NOMO-1 (cell line): ENCODE data around the gene CREG2.
A peak's percentile ranks its signal among the peaks of the same experiment; 100 is the strongest.

ENCODE experiments used
- DNase-seq, 2 experiments: peaks; one replicate each; lab custom pipeline; 2025; ENCODE audit not compliant: unreplicated experiment in 2 of 2; lab: John Stamatoyannopoulos, UW

The CREG2 gene

DNA sequence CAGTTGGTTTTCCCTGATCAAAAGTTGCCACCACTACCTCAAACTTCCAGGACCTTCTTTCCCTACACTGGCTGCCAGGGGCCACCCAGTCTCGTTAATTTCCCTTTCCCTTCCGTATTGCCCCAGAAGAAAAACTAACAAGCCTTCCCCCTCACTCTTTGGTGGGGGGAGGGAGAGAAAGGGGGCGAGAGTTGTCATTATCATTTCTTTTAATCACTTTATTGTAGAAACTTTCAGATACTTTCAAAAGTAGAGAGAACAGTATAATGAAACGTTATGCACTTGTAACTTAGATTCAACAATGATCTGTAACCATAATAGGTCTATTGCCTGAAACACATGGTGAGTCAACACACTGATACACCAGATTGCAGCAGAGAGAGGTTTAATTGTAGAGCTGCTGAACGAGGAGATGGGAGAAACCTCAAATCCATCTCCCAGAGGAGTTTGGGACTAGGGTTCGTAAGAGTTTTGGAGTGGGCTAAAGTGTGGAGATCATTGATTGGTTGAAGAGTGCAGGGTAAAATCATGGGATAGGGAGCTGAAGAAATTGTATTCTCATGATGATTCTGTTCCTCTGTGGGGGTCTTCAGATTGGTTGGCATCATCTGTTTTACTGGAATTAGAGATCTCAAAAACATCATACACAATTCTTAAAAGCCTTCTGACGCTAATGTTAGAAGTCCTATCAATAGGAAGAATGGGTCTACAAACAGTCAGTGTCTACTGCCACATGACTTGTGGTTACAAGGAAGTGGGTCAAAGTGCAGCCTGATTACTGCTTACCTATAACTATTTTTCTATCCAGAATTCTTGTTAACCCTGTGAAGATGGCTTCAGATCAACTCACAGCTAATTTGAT lies 76.2 kb downstream of the CREG2 start:
- DNase-seq, result peak in 1 of 2 experiments; percentile 59

DNA sequence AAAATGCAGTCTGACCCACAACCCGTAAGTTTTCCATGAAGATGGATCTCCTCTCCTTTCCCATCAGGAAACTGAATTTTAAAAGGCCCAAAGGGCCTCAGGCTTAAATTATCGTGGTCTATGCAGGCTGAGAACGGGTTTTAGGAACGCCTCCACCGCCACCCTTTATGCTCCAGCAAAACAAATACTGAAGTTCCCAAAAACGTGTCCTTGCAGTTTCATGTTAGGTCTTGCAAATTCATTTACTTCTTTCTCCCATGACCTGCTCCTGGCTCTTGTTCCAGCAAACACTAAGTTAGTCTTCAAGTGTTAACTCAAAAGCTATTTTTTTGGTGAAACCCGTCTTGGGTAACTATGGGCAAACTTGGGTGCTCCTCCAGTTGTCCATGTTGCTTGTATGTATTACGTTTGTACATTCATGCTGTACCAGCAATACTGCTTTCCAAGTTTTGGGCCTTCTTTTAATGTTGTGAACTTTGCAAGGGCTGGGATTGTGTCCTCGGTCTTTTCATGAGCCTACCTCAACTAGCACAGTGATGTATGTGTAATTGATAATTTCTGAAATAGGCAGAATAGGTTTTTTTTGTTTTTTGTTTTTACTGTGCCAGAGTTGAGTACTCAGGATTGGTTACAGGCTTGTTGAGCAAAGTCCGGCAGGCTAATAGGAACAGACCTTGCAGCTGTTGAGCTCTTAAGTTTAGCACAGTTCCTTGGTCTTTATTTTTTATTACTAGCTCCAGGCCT lies 77.0 kb downstream of the CREG2 start:
- DNase-seq, result no peak

DNA sequence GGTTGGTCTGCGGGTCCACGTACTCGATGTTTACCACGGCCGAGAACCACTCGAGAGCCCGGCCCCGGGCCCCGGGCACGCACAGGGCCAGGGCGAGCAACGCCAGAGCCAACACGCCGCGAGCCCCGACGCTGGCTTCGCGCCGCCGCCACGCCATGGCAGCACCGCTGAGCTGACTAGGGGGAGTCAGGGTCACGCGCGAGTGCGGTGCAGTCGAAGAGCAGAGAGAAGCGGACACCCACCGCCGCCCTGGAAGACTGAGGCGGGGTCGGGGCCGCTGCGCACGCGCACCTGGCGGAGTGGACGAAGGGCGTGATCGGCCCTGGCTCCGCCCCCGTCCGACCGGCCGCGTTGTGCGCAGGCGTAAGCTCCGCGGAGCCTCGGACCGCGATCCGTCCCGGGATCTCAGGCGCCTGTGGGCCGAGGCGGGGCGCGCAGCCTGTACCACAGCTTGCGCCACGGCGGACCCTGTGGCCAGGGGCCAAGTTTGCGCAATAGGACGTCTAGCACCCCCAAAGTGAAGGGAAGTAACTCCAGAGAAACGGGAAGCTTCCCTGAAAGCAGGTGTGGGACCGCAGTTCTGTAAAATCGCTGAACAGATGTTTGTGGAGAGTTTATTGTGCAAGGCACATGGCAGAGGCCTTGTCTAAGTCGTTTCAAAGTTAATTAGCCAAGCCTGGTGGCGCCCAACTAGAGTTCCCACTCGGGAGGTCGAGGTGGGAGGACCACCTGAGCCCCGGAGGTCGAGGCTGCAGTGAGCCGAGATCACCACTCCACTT lies 78.7 kb downstream of the CREG2 start, which contains the start of gene RNF149:
TSS of gene RNF149 (minus strand) at position 270 of the 779 bp plus-strand sequence. CDS start at position 157, 113 bp downstream.
- peak; percentile 99 for DNase-seq

DNA sequence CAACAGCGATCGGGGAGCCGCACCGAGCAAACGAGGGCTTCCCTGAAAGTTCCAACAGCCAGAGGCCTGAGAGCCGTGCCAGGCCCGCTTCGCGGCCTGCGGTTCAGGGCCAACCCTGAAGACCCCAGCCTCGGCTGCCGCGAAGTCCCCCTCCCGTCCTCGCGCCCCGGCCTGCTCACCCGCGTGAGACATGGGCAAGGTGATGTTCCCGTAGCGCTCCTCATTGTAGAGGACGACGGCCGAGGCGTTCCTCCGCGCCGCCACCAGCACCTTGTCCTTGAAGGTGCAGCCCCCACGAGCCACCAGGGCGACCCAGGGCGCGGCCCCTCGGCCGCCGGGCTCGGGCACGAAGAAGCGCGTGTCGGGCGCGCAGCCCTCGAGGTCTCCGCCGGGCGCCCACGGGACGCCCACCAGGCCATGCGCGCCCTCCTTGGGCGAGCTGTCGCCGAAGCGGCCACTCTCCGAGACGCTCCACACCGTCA lies 79.3 kb downstream of the CREG2 start:
- DNase-seq, result no peak

DNA sequence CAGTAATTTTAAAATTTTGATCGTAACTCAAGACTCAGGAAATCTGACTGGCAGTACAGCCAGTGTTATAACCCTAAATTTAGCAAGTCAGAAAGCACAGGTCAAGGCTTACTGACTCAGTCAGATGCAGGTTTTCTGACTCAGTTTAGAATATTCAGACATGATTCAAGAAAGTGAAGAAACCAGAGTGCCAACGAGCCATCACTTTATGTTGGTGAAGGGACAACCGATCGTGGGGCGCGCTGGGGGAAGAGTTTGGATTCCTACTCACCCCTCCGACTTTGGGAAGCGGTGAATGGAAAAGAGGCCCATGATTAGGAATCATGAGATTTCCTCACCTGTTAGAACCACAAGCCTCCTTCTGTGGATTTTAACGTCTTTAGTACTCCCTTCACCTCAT lies 79.8 kb downstream of the CREG2 start:
- DNase-seq, result no peak

DNA sequence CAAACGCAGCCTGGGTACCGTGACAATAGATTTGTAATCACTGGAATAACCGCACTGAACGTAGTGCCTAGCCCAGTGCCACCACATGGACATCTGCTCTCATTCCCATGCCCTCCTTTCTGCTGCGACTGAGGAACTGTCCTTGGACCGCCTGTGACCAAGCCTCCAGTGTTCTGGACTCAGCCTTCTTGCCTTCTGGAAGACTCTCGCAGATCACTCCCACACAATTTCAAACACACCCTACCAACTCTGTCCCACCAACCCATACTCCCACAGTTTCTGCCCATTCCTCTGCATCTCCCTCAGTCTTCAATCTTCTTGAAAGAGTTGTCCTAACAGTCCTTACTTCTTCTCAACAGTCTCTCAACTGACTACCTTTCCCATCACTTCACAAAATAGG lies 80.9 kb downstream of the CREG2 start:
- DNase-seq, result no peak

DNA sequence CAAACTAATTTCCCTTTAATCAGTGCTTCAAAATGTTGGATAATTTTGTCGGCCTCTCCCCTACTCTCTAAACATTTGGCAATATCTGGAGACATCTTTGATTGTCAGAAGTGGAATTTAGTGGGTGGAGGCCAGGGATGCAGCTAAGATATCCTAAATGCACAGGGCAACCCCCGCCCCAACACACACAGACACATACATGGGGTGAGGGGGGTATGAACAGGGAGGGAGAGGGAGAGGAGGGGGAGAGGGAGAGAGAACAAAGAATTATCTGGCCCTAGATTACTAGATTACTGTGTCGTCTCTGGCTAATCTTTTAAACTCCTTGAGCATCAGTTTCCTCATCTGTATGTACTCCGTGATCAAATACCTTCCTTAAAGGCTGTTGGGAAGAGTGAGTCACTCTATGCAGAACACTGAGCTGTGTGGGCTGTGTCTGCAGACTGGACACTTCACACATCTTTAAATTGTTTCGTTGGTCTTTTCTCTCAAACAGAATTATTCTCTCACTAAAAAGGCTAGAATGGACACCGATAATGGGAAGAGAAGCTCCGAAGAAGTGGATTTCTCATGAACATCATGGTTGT lies 81.7 kb downstream of the CREG2 start:
- no peak for DNase-seq

DNA sequence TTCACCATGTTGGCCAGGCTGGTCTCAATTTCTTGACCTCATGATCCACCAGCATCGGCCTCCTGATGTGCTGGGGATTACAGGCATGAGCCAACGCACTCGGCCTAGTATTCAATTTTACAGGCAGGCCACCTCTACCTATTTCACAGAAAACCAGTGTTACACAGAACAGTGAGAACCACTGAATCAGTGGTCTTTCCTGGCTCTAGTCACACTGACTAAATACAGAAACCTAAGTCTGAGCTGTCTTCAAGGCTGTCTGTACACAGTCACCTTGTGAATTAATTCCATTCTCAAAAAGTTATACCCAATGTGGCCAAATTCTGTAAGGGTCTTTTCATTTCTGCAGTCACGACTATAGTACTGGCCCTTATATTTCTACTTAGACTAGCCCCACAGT lies 82.3 kb downstream of the CREG2 start:
- DNase-seq, result no peak

DNA sequence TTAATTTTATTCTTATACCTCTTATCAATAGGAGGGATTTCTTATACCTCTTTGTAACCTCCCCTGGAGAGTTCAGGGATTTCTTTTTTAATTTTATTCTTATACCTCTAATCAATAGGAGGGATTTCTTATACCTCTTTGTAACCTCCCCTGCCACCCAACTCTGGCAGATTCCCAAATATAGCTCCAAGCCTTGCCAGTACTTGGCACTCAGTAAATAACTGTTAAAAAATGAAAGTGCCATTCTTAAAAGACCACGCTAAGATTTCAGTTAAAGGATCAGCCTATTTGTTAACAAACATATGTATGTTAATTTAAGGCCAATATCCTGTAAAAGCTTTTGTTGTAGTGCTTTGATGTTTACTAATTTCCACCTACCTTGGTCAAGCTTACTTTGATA lies 83.6 kb downstream of the CREG2 start:
- no peak for DNase-seq

DNA sequence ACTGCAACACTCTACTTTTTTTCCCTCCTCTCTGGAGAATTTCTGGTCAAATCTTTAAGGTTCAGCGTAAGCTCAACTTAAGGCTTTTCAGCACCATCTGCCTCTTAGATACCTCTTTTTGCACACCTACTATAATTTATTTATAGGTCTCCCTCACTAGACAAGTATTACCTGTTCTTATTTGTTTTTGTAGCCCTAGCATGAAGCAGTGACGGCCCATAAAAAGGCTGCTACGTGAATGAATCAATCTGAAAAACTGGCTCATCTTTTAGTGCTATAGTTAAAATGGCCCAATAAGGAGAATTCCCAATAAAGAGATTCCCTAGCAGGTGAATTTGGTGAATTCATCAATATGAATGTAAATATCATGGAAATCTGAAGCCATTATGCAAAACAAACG lies 85.3 kb downstream of the CREG2 start:
- DNase-seq, result no peak

DNA sequence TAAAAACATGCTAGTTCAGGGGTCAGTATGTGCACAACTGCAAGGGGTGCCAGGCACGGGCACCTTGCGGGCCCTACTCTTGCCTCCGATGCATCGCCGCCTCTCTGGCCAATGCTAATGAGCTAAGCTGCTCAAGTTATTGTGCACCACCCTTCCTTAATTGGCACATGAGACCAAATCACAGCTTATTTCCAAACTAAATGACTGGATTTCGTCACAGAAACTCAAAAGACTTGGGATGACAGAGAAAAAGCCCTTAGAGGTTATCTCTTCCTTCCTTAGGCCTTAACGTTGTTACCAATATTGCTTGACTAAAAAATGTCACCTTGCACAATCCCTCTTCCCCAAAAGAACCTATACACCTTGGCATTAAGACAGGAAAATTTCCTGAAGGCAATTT lies 86.5 kb downstream of the CREG2 start:
- DNase-seq, result no peak

DNA sequence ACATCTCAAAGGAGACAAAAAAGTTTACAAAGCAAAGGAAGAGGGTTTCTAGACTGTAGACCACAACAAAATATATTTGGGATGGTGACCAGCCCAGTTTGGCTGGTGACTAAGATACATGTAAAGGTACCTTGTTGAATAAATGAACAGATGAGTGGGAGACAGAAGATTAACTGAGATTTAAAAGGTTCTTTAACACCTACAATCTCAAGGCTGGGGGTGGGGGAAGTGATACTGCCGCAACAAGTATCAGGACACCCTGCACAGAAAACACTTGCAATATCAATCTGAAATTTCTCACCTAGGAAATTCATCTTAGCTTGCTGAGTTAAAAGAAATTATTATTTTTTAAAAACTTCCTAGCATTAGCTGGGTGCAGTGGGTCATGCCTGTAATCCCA lies 87.1 kb downstream of the CREG2 start:
- no peak for DNase-seq

DNA sequence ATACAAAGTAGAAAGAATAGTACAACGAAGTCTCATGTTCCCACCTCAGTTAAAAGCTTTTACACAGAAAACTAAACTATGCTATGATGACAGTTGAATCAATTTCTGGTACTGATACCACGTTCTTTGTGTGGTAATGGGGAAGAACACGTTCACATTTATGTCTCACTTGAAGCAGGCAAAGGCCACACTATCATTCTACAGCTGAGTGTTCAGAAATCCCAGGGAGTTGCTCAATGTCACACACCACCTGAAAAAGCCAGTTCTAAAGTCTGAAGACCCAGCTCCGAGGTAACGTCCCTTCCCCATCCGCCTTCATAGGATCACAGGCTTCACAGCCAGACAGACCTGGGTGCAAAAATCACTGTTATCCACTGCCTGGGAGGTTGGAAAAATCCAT lies 87.7 kb downstream of the CREG2 start:
- DNase-seq, result no peak

DNA sequence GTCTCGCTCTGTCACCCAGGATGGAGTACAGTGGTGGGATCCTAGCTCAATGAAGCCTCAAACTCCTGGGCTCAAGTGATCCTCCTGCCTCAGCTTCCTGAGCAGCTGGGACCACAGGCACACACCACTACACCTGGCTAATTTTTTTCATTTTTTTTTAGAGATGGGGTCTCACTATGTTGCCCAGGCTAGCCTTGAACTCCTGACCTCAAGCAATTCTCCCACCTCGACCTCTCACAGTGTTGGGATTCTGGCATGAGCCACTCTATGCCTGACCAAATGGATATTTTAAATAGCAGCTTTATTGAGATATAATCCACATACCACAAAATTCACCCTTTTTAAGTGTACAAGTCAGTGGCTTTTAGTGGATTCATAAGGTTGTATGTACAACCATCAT lies 89.9 kb downstream of the CREG2 start:
- no peak for DNase-seq

DNA sequence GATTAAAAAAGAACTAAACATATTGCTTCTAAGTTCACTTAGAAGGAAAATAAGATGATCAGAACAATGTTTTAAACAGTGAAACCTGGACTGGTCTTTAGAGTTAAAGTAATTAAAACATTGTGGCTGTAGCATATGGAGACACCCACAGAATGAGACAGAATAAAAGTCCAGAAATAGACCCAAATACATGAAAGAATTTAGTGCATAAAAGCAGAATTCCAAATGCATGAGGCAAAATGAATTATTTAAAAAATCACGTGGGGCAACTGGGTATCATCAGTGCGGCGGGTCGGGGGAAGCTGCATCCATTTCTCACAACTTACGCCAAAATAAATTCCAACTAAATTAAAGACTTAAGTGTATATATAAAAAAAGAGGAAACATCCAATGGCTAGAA lies 90.9 kb downstream of the CREG2 start:
- DNase-seq, result no peak

DNA sequence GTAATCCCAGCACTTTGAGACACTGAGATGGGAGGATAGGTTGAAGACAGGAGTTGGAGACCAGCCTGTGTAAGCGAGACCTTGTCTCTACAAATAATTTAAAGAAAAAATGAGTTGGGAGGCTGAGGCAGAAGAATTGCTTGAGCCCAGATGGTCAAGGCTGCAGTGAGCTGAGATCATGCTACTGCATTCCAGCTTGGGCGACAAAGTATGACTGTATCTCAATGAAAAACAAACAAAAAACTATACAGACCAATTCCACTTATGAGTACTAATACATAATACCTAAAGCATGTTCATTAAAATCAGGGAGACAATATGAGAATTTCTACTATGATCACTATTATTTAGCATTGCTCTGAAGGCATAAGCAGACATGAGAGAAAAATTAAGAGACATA lies 91.4 kb downstream of the CREG2 start:
- no peak for DNase-seq
